CD14-positive monocyte (primary cell): ENCODE measurements around the gene TBC1D3B. TPM values are rescaled to one million over a fixed set of nuclear protein-coding genes. Genes with fewer than 3 reads are reported as not detected.

ENCODE experiments used
- DNase-seq, 3 donors: peaks; one replicate each; pipeline ENCODE4 v3.0.0-alpha.2; 2011 to 2022
- H2AFZ ChIP-seq: 2 replicates; pipeline ENCODE4 v1.6.0; 2012; ENCODE audit warnings: mild to moderate bottlenecking, low read depth, low read length, inconsistent platforms; ENCODE audit not compliant: insufficient read depth, poor library complexity, severe bottlenecking
- H3K27ac ChIP-seq, 2 donors: 1 replicate in 1 of 2; 2 replicates in 1 of 2; pipeline ENCODE4 v1.5.1; 2012 to 2013; ENCODE audit warnings: low read length in 2 of 2, control low read depth in 1 of 2, inconsistent platforms in 1 of 2, low read depth in 1 of 2, mild to moderate bottlenecking in 1 of 2
- H3K27me3 ChIP-seq, 2 donors: one replicate each; pipeline versions ENCODE4 v1.6.0 to v1.6.1; 2011 to 2013; ENCODE audit warnings: low read length in 2 of 2; ENCODE audit not compliant: control insufficient read depth in 2 of 2, insufficient read depth in 2 of 2
- H3K36me3 ChIP-seq, 2 donors: replicated peaks in 1 of 2; 1 replicate in 1 of 2; 2 replicates in 1 of 2; pipeline versions ENCODE4 v1.5.1 to v1.6.1; 2012 to 2013; ENCODE audit warnings: low read length in 2 of 2, control low read depth in 1 of 2, inconsistent platforms in 1 of 2, mild to moderate bottlenecking in 1 of 2; ENCODE audit not compliant: insufficient read depth in 2 of 2, control insufficient read depth in 1 of 2
- H3K4me1 ChIP-seq, 2 donors: 1 replicate in 1 of 2; 2 replicates in 1 of 2; pipeline versions ENCODE4 v1.5.1 to v1.6.1; 2012 to 2013; ENCODE audit warnings: low read length in 2 of 2, control low read depth in 1 of 2, inconsistent platforms in 1 of 2, mild to moderate bottlenecking in 1 of 2, moderate library complexity in 1 of 2; ENCODE audit not compliant: insufficient read depth in 2 of 2, control insufficient read depth in 1 of 2
- H3K4me2 ChIP-seq: replicated peaks from 2 replicates; pipeline ENCODE3; 2012; ENCODE audit warnings: low read length, moderate library complexity, mild to moderate bottlenecking; ENCODE audit not compliant: poor library complexity, severe bottlenecking; ENCODE audit errors: extremely low read depth
- H3K4me3 ChIP-seq, 3 experiments: fragments of 200-600 bp in 1 of 3; sonication (generic) in 1 of 3; replicated peaks in 1 of 3; 1 replicate in 2 of 3; 2 replicates in 1 of 3; pipeline ENCODE4 v1.5.1; 2011 to 2013; ENCODE audit warnings: low read length in 3 of 3, mild to moderate bottlenecking in 3 of 3, control low read depth in 2 of 3, low read depth in 2 of 3, inconsistent platforms in 1 of 3, moderate library complexity in 1 of 3
- H3K79me2 ChIP-seq: 2 replicates; pipeline ENCODE4 v1.6.0; 2012; ENCODE audit warnings: mild to moderate bottlenecking, control low read depth, inconsistent platforms, low read length, moderate library complexity; ENCODE audit not compliant: insufficient read depth
- H3K9ac ChIP-seq: 2 replicates; pipeline ENCODE4 v1.6.0; 2017; ENCODE audit warnings: low read length, mild to moderate bottlenecking; ENCODE audit not compliant: insufficient read depth, poor library complexity, severe bottlenecking
- H3K9me3 ChIP-seq, 2 donors: replicated peaks in 1 of 2; 1 replicate in 1 of 2; 2 replicates in 1 of 2; pipeline versions ENCODE4 v1.5.1 to v1.6.1; 2012 to 2013; ENCODE audit warnings: low read length in 2 of 2, control low read depth in 1 of 2; ENCODE audit not compliant: control insufficient read depth in 1 of 2, insufficient read depth in 1 of 2
- H4K20me1 ChIP-seq: 2 replicates; pipeline ENCODE4 v1.6.0; 2012; ENCODE audit warnings: mild to moderate bottlenecking, low read length, control low read depth, moderate library complexity; ENCODE audit not compliant: insufficient read depth
- H3K27ac Mint-ChIP-seq, 7 donors: one replicate each; pipeline ENCODE4 v1.8.0; 2020; ENCODE audit warnings: mild to moderate bottlenecking in 7 of 7, mixed read lengths in 7 of 7, moderate library complexity in 6 of 7, inconsistent platforms in 2 of 7
- H3K27me3 Mint-ChIP-seq, 3 donors: one replicate each; pipeline ENCODE4 v1.8.0; 2021 to 2022; ENCODE audit warnings: low read depth in 3 of 3, mild to moderate bottlenecking in 3 of 3, mixed read lengths in 3 of 3, moderate library complexity in 3 of 3, inconsistent platforms in 1 of 3
- H3K36me3 Mint-ChIP-seq, 2 donors: one replicate each; pipeline ENCODE4 v1.8.0; 2020; ENCODE audit warnings: mixed read lengths in 2 of 2, inconsistent platforms in 1 of 2, mild to moderate bottlenecking in 1 of 2
- H3K4me1 Mint-ChIP-seq: one replicate; pipeline ENCODE4 v1.8.0; 2020; ENCODE audit warnings: mild to moderate bottlenecking, mixed read lengths
- H3K4me3 Mint-ChIP-seq, 2 donors: one replicate each; pipeline ENCODE4 v1.8.0; 2020; ENCODE audit warnings: mild to moderate bottlenecking in 2 of 2, mixed read lengths in 2 of 2, moderate library complexity in 1 of 2
- H3K9me3 Mint-ChIP-seq, 7 donors: one replicate each; pipeline ENCODE4 v1.8.0; 2020 to 2022; ENCODE audit warnings: mixed read lengths in 7 of 7, mild to moderate bottlenecking in 6 of 7, moderate library complexity in 6 of 7, inconsistent platforms in 2 of 7
- CTCF ChIP-seq: fragments of 200-600 bp; IDR thresholded peaks from one replicate; pipeline ENCODE4 v1.8.0; 2022; ENCODE audit warnings: antibody characterized with exemption, mild to moderate bottlenecking
- WGBS: methylation state at CpG from one replicate; pipeline ENCODE4 v1.1.5; 2013; ENCODE audit warnings: missing lambda C conversion rate; ENCODE audit not compliant: insufficient coverage; 5-methylcytosine and 5-hydroxymethylcytosine counted together
- intact Hi-C, 2 donors: fragments of 100-400 bp; cut with micrococcal nuclease; formaldehyde crosslinking; loops; one replicate each; pipeline versions ENCODE4 v1.15.0 to v1.15.1; 2023
- polyA plus RNA-seq, 3 donors: library from polyadenylated mRNA; depleted of rRNA in 1 of 3; unstranded in 2 of 3; stranded (reverse) in 1 of 3; fragments of 300-500 nt in 2 of 3; fragments of >200 nt in 1 of 3; fragmentation: Illumina TruSeq in 2 of 3; gene quantifications; 1 replicate in 2 of 3; 2 replicates in 1 of 3; pipeline ENCODE4 v1.2.3, GENCODE V29; 2012 to 2021

TBC1D3B gene
- polyA plus RNA-seq, 3 donors = 1.8 TPM; not detected in 2

GRCh38 chr17:36135465-36135864, 41.0 kb downstream of the TBC1D3B start:
- intact Hi-C loops = no loop called here
- Mint-ChIP-seq H3K4me3 (no peak overlapping the region), H3K9me3 (no peaks in the 10 kb centered on the region), H3K27me3 (peaks cover 0 to 4% (median 1%) of the 10 kb centered on the region in 3 donors), H3K36me3 (no peaks in the 10 kb centered on the region), H3K4me1 (peaks cover 31% of the 10 kb centered on the region), H3K27ac (peak overlapping the region in 1 of 7 donors; percentile 48)
- no peaks in the 10 kb centered on the region for H4K20me1 ChIP-seq
- H3K36me3 ChIP-seq = no peaks in the 10 kb centered on the region
- WGBS = no CpG with 5 or more reads among the region's 4 CpGs
- no peaks in the 10 kb centered on the region for H3K9me3 ChIP-seq
- no peak overlapping the region for H3K27ac ChIP-seq
- no peak overlapping the region for H3K4me2 ChIP-seq
- peaks cover 13 to 21% of the 10 kb centered on the region in 2 donors for H3K4me1 ChIP-seq
- H3K4me3 ChIP-seq = no peak overlapping the region
- H3K79me2 ChIP-seq = no peaks in the 10 kb centered on the region
- no peak overlapping the region for H3K9ac ChIP-seq
- no peak for DNase-seq
- no peaks in the 10 kb centered on the region for H3K27me3 ChIP-seq
- no peak for TF ChIP-seq CTCF
- H2AFZ ChIP-seq = no peak overlapping the region

DNA sequence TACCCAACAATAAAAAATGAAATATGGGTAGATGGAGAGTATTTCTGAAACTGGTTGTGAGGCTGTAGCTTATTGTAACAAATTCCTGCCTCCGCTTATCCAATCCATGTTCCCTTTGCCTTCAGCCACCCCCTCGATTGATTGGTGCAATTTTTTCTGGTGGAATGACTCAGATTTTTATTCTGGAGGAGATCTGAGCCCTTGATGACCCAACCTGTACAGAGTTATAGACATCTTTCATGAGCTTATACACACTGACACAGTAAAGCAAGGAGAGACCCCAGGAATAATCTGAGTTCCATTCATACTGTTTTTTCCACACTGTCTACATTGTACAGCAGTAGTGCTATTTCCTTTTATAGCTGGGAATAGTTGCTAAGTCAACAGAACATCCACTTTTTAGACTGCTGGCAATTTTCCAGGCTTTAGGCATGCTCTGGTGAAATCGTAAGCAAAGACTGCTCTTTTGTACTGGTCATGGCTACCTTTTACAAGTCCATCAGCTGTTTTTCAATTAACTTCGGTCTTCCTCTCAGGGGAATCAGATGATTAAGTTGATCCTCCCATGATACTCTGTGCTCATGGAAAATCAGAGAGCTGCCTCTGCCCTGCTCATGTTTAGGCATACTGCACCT, 42.7 kb downstream of the TBC1D3B start:
- Mint-ChIP-seq H3K9me3 (no peaks in the 10 kb centered on the region), H3K4me1 (peaks cover 36% of the 10 kb centered on the region), H3K27ac (no peak overlapping the region), H3K4me3 (no peak overlapping the region), H3K27me3 (peaks cover 0 to 4% (median 0%) of the 10 kb centered on the region in 3 donors), H3K36me3 (no peaks in the 10 kb centered on the region)
- DNase-seq = peak in 2 of 3 donors; percentile 21 to 25
- H3K4me1 ChIP-seq = peaks cover 15 to 23% of the 10 kb centered on the region in 2 donors
- no peak for TF ChIP-seq CTCF
- H3K9me3 ChIP-seq = no peaks in the 10 kb centered on the region
- H4K20me1 ChIP-seq = no peaks in the 10 kb centered on the region
- H3K4me3 ChIP-seq = no peak overlapping the region
- no peaks in the 10 kb centered on the region for H3K79me2 ChIP-seq
- H3K27ac ChIP-seq = no peak overlapping the region
- H3K36me3 ChIP-seq = no peaks in the 10 kb centered on the region
- H3K9ac ChIP-seq = no peak overlapping the region
- no peaks in the 10 kb centered on the region for H3K27me3 ChIP-seq
- 41% methylated on average over 2 of the region's 4 CpGs for WGBS
- intact Hi-C loops = loop anchor here in 1 of 2 donors (5.0 kb wide), 1 partner anchor 101 kb away; no protein-coding TSS in a partner anchor
- no peak overlapping the region for H2AFZ ChIP-seq
- H3K4me2 ChIP-seq = no peak overlapping the region
